K562 (cell line): Measurements from ENCODE around the gene NRM. TPM values are rescaled to one million over a fixed set of nuclear protein-coding genes. Genes with fewer than 3 reads are reported as not detected.
A peak's percentile ranks its signal among the peaks of the same experiment; 100 is the strongest.

Experiments used
- AFF4 ChIP-seq: sonication (generic); formaldehyde crosslinking; IDR thresholded peaks from 2 replicates; pipeline ENCODE4 v1.8.0; 2023; ENCODE audit warnings: mild to moderate bottlenecking, missing genetic modification reagents
- ATF1 ChIP-seq, 2 experiments: fragments of 450-650 bp in 1 of 2; IDR thresholded peaks; 2 replicates each; pipeline ENCODE4 v1.6.1; 2016; ENCODE audit warnings: missing compliant biosample characterization in 1 of 2, missing genetic modification characterization in 1 of 2
- CBX5 ChIP-seq: IDR thresholded peaks from 2 replicates; pipeline ENCODE4 v1.6.1; 2014; ENCODE audit warnings: low read depth, borderline replicate concordance
- CCNT2 ChIP-seq: IDR thresholded peaks from 2 replicates; pipeline ENCODE4 v1.6.1; 2011; ENCODE audit warnings: borderline replicate concordance, low read depth, mild to moderate bottlenecking, moderate library complexity, mixed read lengths, low read length; ENCODE audit not compliant: insufficient read length; ENCODE audit errors: extremely low read depth
- CHCHD3 ChIP-seq: fragments of 250-450 bp; sonication (Bioruptor Pico); IDR thresholded peaks from 2 replicates; pipeline ENCODE4 v2.1.2; 2022; ENCODE audit warnings: mild to moderate bottlenecking
- EP400 ChIP-seq: fragments of 450-650 bp; IDR thresholded peaks from 2 replicates; pipeline ENCODE4 v1.6.1; 2017; ENCODE audit warnings: antibody characterized with exemption, mild to moderate bottlenecking, moderate library complexity
- FOXM1 ChIP-seq, 2 experiments: fragments of 450-650 bp in 1 of 2; sonication (generic) in 1 of 2; formaldehyde crosslinking in 1 of 2; IDR thresholded peaks; 2 replicates each; pipeline versions ENCODE4 v1.6.1 to v1.9.0; 2017 to 2022; ENCODE audit warnings: low read depth in 2 of 2, mild to moderate bottlenecking in 2 of 2, missing genetic modification reagents in 1 of 2, moderate library complexity in 1 of 2
- HDAC8 ChIP-seq: fragments of 450-650 bp; IDR thresholded peaks from 2 replicates; pipeline ENCODE4 v1.6.1; 2016; ENCODE audit warnings: mild to moderate bottlenecking, missing genetic modification characterization, moderate library complexity, missing compliant biosample characterization
- MED1 ChIP-seq: sonication (generic); formaldehyde crosslinking; IDR thresholded peaks from 2 replicates; pipeline ENCODE4 v1.8.1; 2023; ENCODE audit warnings: missing genetic modification reagents, borderline replicate concordance
- NFATC3 ChIP-seq: fragments of 450-650 bp; IDR thresholded peaks from 2 replicates; pipeline ENCODE4 v1.6.1; 2017; ENCODE audit warnings: mild to moderate bottlenecking
- PPARD ChIP-seq: fragments of 250-450 bp; sonication (Bioruptor Pico); IDR thresholded peaks from 2 replicates; pipeline ENCODE4 v1.8.0; 2022; ENCODE audit warnings: inconsistent platforms, mild to moderate bottlenecking, moderate library complexity
- SIRT6 ChIP-seq: IDR thresholded peaks from one replicate; pipeline ENCODE4 v1.6.1; 2012; ENCODE audit warnings: low read depth, mild to moderate bottlenecking, control low read depth, inconsistent platforms, low read length, moderate library complexity
- TFAM ChIP-seq: fragments of 250-450 bp; sonication (Bioruptor Pico); conservative IDR thresholded peaks from 2 replicates; pipeline ENCODE4 v1.5.0; 2021; ENCODE audit warnings: mild to moderate bottlenecking, moderate library complexity
- TFAP4 ChIP-seq: sonication (generic); formaldehyde crosslinking; IDR thresholded peaks from 2 replicates; pipeline ENCODE4 v1.8.0; 2022; ENCODE audit warnings: missing genetic modification reagents, mild to moderate bottlenecking, moderate library complexity, borderline replicate concordance
- TRIM24 ChIP-seq, 2 experiments: fragments of 450-650 bp; IDR thresholded peaks; 2 replicates each; pipeline ENCODE4 v1.6.1; 2016
- ZFX ChIP-seq: sonication (generic); formaldehyde crosslinking; IDR thresholded peaks from 2 replicates; pipeline ENCODE4 v1.8.0; 2022; ENCODE audit warnings: mild to moderate bottlenecking, missing genetic modification reagents, moderate library complexity
- ZNF23 ChIP-seq: fragments of 250-450 bp; sonication (Bioruptor Pico); IDR thresholded peaks from 2 replicates; pipeline ENCODE4 v1.4.0; 2020; ENCODE audit warnings: mild to moderate bottlenecking
- ZNF431 ChIP-seq: sonication (generic); formaldehyde crosslinking; IDR thresholded peaks from 2 replicates; pipeline ENCODE4 v1.8.0; 2022; ENCODE audit warnings: mild to moderate bottlenecking, missing genetic modification reagents
- ZNF518B ChIP-seq: fragments of 250-450 bp; sonication (Bioruptor Pico); IDR thresholded peaks from 2 replicates; pipeline ENCODE4 v1.5.0; 2021; ENCODE audit warnings: mild to moderate bottlenecking, moderate library complexity
- polyA plus RNA-seq, 8 experiments: library from polyadenylated mRNA; depleted of rRNA in 4 of 8; stranded (reverse) in 5 of 8; unstranded in 3 of 8; fragments of >200 nt; fragmentation: Nextera tagmentation in 2 of 8; fragmentation: Illumina TruSeq in 1 of 8; extraction: Ambion mirVana in 2 of 8; extraction: Trizol in 1 of 8; gene quantifications; 2 replicates each; pipeline versions ENCODE4 v1.2.1 to v1.2.3, GENCODE V29; 2011 to 2014; ENCODE audit warnings: inconsistent platforms in 1 of 8, missing spikeins in 1 of 8
- total RNA-seq, 7 experiments: library from RNA; depleted of rRNA in 6 of 7; stranded (reverse); fragments of >200 nt in 6 of 7; fragmentation: Illumina TruSeq in 2 of 7; extraction: Trizol in 2 of 7; gene quantifications; 2 replicates each; pipeline versions ENCODE4 v1.2.1 to v1.2.3, GENCODE V29; 2011 to 2021; ENCODE audit warnings: low replicate concordance in 1 of 7

The NRM gene
- total and polyA plus RNA-seq, 9 of the 15 experiments (the other 6 are each of a cell fraction or from before 2014, with no cell fraction given) = 9.7 to 58.2 (median 18.1) TPM

DNA sequence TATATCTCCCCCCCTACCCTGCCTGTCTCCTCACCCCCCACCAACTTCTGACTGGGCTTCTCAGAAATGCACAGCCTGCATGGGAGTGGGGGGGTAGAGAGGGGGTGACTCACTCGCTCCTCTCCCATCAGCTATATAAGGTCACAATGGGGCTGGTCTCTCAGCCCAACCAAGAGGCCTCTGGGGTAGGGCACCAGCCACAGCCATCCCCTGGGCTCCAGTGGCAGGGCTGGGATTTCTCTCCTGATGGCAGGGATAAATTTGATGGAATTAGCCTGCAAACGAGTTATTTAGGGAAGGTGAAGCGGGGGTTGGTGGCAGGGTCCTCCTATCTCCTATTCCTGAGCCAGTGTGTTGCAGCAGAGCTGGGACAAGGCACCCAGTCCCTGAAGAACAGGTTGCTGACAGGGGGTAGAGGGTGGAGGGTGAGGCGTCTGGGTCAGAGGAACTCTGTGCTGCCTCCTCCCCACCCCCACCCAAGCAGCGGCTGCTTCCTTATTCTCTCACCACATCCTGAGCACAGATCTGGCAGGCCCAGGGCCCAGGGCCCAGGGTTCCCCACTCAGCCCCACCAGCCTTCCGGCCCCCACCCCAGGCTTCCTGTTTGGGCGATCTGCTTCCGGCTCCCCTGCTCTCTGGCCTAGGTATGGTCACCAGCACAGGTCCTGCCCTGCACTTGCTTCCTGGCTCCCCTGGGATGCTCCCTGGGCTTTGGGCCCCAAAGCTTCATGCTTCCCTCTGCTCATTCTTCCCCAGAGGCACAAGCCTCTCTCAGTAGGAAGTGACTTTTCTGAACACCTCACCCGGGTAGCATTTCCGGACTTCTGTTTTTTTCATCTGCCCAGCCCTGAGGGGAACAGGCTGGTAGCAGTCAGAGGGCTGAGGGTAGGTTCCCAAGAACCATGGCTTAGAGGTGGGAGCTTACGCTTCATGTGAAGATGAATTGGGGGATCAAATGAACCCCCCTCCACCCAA lies 8.4 kb downstream of the NRM start (continued):
- TF ChIP-seq AFF4 (CRISPR knock-in tag) = peak; percentile 58
- 0 out of 2 replicates have a peak, but pooled peaks have one; percentile 16 for TF ChIP-seq CBX5
- no peak for TF ChIP-seq ZNF23 (CRISPR knock-in tag)
- no peak for TF ChIP-seq PPARD (CRISPR knock-in tag)
- no peak for TF ChIP-seq MED1
- TF ChIP-seq ATF1 (CRISPR knock-in tag; IDR thresholded peaks at IDR 0.05) = no peak
- TF ChIP-seq ATF1 (tag; IDR thresholded peaks at IDR 0.05) = peak; percentile 50
- no peak; the same call in 1 of the 2 replicates for TF ChIP-seq ZNF431 (CRISPR knock-in tag)
- peak; percentile 61 for TF ChIP-seq ZFX
- peak; percentile 35; the same call in 1 of the 2 replicates for TF ChIP-seq FOXM1 (IDR thresholded peaks at IDR 0.05; ENCODE audit: low read depth)
- TF ChIP-seq FOXM1 (CRISPR knock-in tag; IDR thresholded peaks at IDR 0.05; ENCODE audit: low read depth) = no peak
- peak; percentile 83 for TF ChIP-seq NFATC3
- no peak for TF ChIP-seq SIRT6
- no peak for TF ChIP-seq CHCHD3 (CRISPR knock-in tag)
- TF ChIP-seq TRIM24 (IDR thresholded peaks at IDR 0.05) = peak in 1 of 2 experiments; percentile 64; a peak in 1 of 4 replicates
- no peak for TF ChIP-seq EP400
- no peak for TF ChIP-seq ZNF518B (CRISPR knock-in tag)
- no peak for TF ChIP-seq TFAM
- TF ChIP-seq CCNT2 = peak; percentile 77
- peak; percentile 81 for TF ChIP-seq HDAC8 (tag)
- peak; percentile 54; the same call in 1 of the 2 replicates for TF ChIP-seq TFAP4 (CRISPR knock-in tag)
